Measurements from ENCODE around the gene IFNGR1. TPM values are rescaled to one million over a fixed set of nuclear protein-coding genes. Genes with fewer than 3 reads are reported as not detected.
A peak's percentile ranks its signal among the peaks of the same experiment; 100 is the strongest.
"Not testable (repeated sequence)": the region's sequence is repeated elsewhere in the genome, so short reads cannot be mapped to it uniquely, and the experiment has no call there.

IFNGR1 gene
- 73.6 and 94.4 TPM in 2 replicates for total RNA-seq (2014; rRNA removed; shearing (Covaris generic))

GRCh38 chr6:137218917-137219663 lies at the start of gene IFNGR1:
Gene IFNGR1, minus strand, starts transcription at chr6:137219385. Its CDS starts 58 bp downstream, at chr6:137219327.
- DNase-seq (ENCODE audit: low read depth in 1 of 2, low spot score in 2 of 2) = peak; percentile 93 to 96
- H3K27ac ChIP-seq = peak within 1 kb of the TSS; percentile 81

GRCh38 chr6:137268911-137269310 lies 49.7 kb upstream of the IFNGR1 start:
- Histone ChIP-seq H3K4me1 (replicated peaks) (peaks cover 7% of the 10 kb centered on the region; the same call in 1 of the 2 replicates), H3K27me3 (replicated peaks) (no peaks in the 10 kb centered on the region), H3K36me3 (no peaks in the 10 kb centered on the region), H3K9me3 (replicated peaks) (no peaks in the 10 kb centered on the region), H3K4me3 (no peak overlapping the region), H3K27ac (no peak overlapping the region)
- no peak for DNase-seq (ENCODE audit: low read depth in 1 of 2, low spot score in 2 of 2)

More at GRCh38 chr6:137218917-137219663, at the start of gene IFNGR1:
- H3K27me3 ChIP-seq (replicated peaks) = no peaks in the 10 kb centered on the region
- H3K9me3 ChIP-seq (replicated peaks) = no peaks in the 10 kb centered on the region
- H3K4me1 ChIP-seq (replicated peaks) = peaks cover 18% of the 10 kb centered on the region
- peaks cover 8% of the 10 kb centered on the region; the same call in 1 of the 2 replicates for H3K36me3 ChIP-seq
- peak within 1 kb of the TSS; percentile 81 for H3K4me3 ChIP-seq

GRCh38 chr6:137266309-137266586 lies 47.1 kb upstream of the IFNGR1 start:
- no peak for DNase-seq (ENCODE audit: low read depth in 1 of 2, low spot score in 2 of 2)
- no peak overlapping the region for H3K4me3 ChIP-seq
- H3K36me3 ChIP-seq = no peaks in the 10 kb centered on the region
- no peak overlapping the region for H3K27ac ChIP-seq
- no peaks in the 10 kb centered on the region for H3K9me3 ChIP-seq (replicated peaks)
- no peaks in the 10 kb centered on the region for H3K27me3 ChIP-seq (replicated peaks)
- H3K4me1 ChIP-seq (replicated peaks) = peaks cover 14% of the 10 kb centered on the region

GRCh38 chr6:137265561-137266308 lies 46.5 kb upstream of the IFNGR1 start:
- H3K27me3 ChIP-seq (replicated peaks) = no peaks in the 10 kb centered on the region
- H3K9me3 ChIP-seq (replicated peaks) = no peaks in the 10 kb centered on the region
- DNase-seq (ENCODE audit: low read depth in 1 of 2, low spot score in 2 of 2) = no peak
- peaks cover 19% of the 10 kb centered on the region for H3K4me1 ChIP-seq (replicated peaks)
- no peak overlapping the region for H3K27ac ChIP-seq
- H3K4me3 ChIP-seq = no peak overlapping the region
- no peaks in the 10 kb centered on the region for H3K36me3 ChIP-seq

GRCh38 chr6:137264311-137265075 lies 45.3 kb upstream of the IFNGR1 start:
- Histone ChIP-seq H3K4me1 (replicated peaks) (peaks cover 22% of the 10 kb centered on the region), H3K9me3 (replicated peaks) (no peaks in the 10 kb centered on the region), H3K4me3 (no peak overlapping the region), H3K27me3 (replicated peaks) (no peaks in the 10 kb centered on the region), H3K36me3 (no peaks in the 10 kb centered on the region), H3K27ac (no peak overlapping the region)
- DNase-seq (ENCODE audit: low read depth in 1 of 2, low spot score in 2 of 2) = no peak

GRCh38 chr6:137261761-137262160 lies 42.6 kb upstream of the IFNGR1 start:
- Histone ChIP-seq H3K27me3 (replicated peaks) (no peaks in the 10 kb centered on the region), H3K4me1 (replicated peaks) (peaks cover 22% of the 10 kb centered on the region), H3K9me3 (replicated peaks) (no peaks in the 10 kb centered on the region; the same call in 1 of the 2 replicates), H3K4me3 (no peak overlapping the region), H3K36me3 (no peaks in the 10 kb centered on the region), H3K27ac (peak overlapping the region; percentile 56)
- no peak for DNase-seq (ENCODE audit: low read depth in 1 of 2, low spot score in 2 of 2)

GRCh38 chr6:137261361-137261760 lies 42.2 kb upstream of the IFNGR1 start:
- Histone ChIP-seq H3K27me3 (replicated peaks) (no peaks in the 10 kb centered on the region), H3K36me3 (no peaks in the 10 kb centered on the region), H3K9me3 (replicated peaks) (no peaks in the 10 kb centered on the region; the same call in 1 of the 2 replicates), H3K4me3 (no peak overlapping the region), H3K27ac (peak overlapping the region; percentile 56), H3K4me1 (replicated peaks) (peaks cover 21% of the 10 kb centered on the region)
- DNase-seq (ENCODE audit: low read depth in 1 of 2, low spot score in 2 of 2) = peak in 1 of 2 experiments; percentile 68

- no peaks in the 10 kb centered on the region for H3K27me3 ChIP-seq (replicated peaks)
These were observed 41.0 kb upstream of the IFNGR1 start for GRCh38 chr6:137260217-137260616.

GRCh38 chr6:137259349-137259748 lies 40.2 kb upstream of the IFNGR1 start:
- Histone ChIP-seq H3K9me3 (replicated peaks) (no peaks in the 10 kb centered on the region; the same call in 1 of the 2 replicates), H3K4me3 (no peak overlapping the region), H3K27me3 (replicated peaks) (no peaks in the 10 kb centered on the region), H3K36me3 (no peaks in the 10 kb centered on the region), H3K27ac (no peak overlapping the region), H3K4me1 (replicated peaks) (peaks cover 15% of the 10 kb centered on the region)
- DNase-seq (ENCODE audit: low read depth in 1 of 2, low spot score in 2 of 2) = no peak

More at GRCh38 chr6:137260217-137260616, 41.0 kb upstream of the IFNGR1 start:
- H3K4me3 ChIP-seq = no peak overlapping the region
- H3K9me3 ChIP-seq (replicated peaks) = no peaks in the 10 kb centered on the region; the same call in 1 of the 2 replicates
- peaks cover 15% of the 10 kb centered on the region for H3K4me1 ChIP-seq (replicated peaks)
- H3K27ac ChIP-seq = no peak overlapping the region
- no peaks in the 10 kb centered on the region for H3K36me3 ChIP-seq
- DNase-seq (ENCODE audit: low read depth in 1 of 2, low spot score in 2 of 2) = no peak

GRCh38 chr6:137258170-137258569 lies 39.0 kb upstream of the IFNGR1 start:
- DNase-seq (ENCODE audit: low read depth in 1 of 2, low spot score in 2 of 2) = peak in 1 of 2 experiments; percentile 32
- Histone ChIP-seq H3K4me3 (no peak overlapping the region), H3K27me3 (replicated peaks) (no peaks in the 10 kb centered on the region), H3K4me1 (replicated peaks) (peaks cover 15% of the 10 kb centered on the region), H3K36me3 (no peaks in the 10 kb centered on the region), H3K9me3 (replicated peaks) (no peaks in the 10 kb centered on the region; the same call in 1 of the 2 replicates), H3K27ac (no peak overlapping the region)

GRCh38 chr6:137256350-137257103 lies 37.3 kb upstream of the IFNGR1 start:
- H3K27me3 ChIP-seq (replicated peaks) = no peaks in the 10 kb centered on the region
- H3K36me3 ChIP-seq = no peaks in the 10 kb centered on the region
- no peak overlapping the region for H3K27ac ChIP-seq
- no peaks in the 10 kb centered on the region; the same call in 1 of the 2 replicates for H3K9me3 ChIP-seq (replicated peaks)
- no peak for DNase-seq (ENCODE audit: low read depth in 1 of 2, low spot score in 2 of 2)
- peaks cover 8% of the 10 kb centered on the region for H3K4me1 ChIP-seq (replicated peaks)
- no peak overlapping the region for H3K4me3 ChIP-seq

- Histone ChIP-seq H3K9me3 (replicated peaks) (no peaks in the 10 kb centered on the region; the same call in 1 of the 2 replicates), H3K4me3 (no peak overlapping the region), H3K36me3 (no peaks in the 10 kb centered on the region), H3K4me1 (replicated peaks) (no peaks in the 10 kb centered on the region; the same call in 1 of the 2 replicates), H3K27ac (no peak overlapping the region), H3K27me3 (replicated peaks) (no peaks in the 10 kb centered on the region)
- DNase-seq (ENCODE audit: low read depth in 1 of 2, low spot score in 2 of 2) = no peak
These were observed 35.8 kb upstream of the IFNGR1 start for GRCh38 chr6:137254966-137255365.

- H3K27ac ChIP-seq; H3K36me3 ChIP-seq; H3K27me3 ChIP-seq (replicated peaks); DNase-seq (ENCODE audit: low read depth in 1 of 2, low spot score in 2 of 2); H3K4me1 ChIP-seq (replicated peaks); H3K9me3 ChIP-seq (replicated peaks); H3K4me3 ChIP-seq: not testable (repeated sequence)
These were observed 35.2 kb upstream of the IFNGR1 start for GRCh38 chr6:137254430-137254829.

All from SJSA1 (cell line).